Liver (tissue), 3 donors: ENCODE measurements around the gene FAM227B.
"Not testable (repeated sequence)": the region's sequence is repeated elsewhere in the genome, so short reads cannot be mapped to it uniquely, and the experiment has no call there.

Experiments
- CTCF ChIP-seq: fragments of 150-350 bp; IDR thresholded peaks from 2 replicates; pipeline ENCODE4 v1.5.1; 2017; ENCODE audit warnings: improper control_type of control experiment, low read depth, low read length; ENCODE audit not compliant: missing input control
- FOXA1 ChIP-seq: IDR thresholded peaks from 2 replicates; pipeline ENCODE4 v1.6.1; 2016; ENCODE audit warnings: antibody characterized with exemption
- FOXA2 ChIP-seq: IDR thresholded peaks from 2 replicates; pipeline ENCODE4 v1.6.1; 2016; ENCODE audit warnings: antibody characterized with exemption
- JUND ChIP-seq, 2 donors: IDR thresholded peaks; 2 replicates each; pipeline ENCODE4 v1.6.1; 2016; ENCODE audit warnings: antibody characterized with exemption in 2 of 2
- MAX ChIP-seq: IDR thresholded peaks from 2 replicates; pipeline ENCODE4 v1.6.1; 2016; ENCODE audit warnings: antibody characterized with exemption
- NR2F2 ChIP-seq: IDR thresholded peaks from 2 replicates; pipeline ENCODE4 v1.6.1; 2016; ENCODE audit warnings: antibody characterized with exemption
- RAD21 ChIP-seq, 2 donors: IDR thresholded peaks; 2 replicates each; pipeline ENCODE4 v1.6.1; 2016; ENCODE audit warnings: antibody characterized with exemption in 2 of 2, mild to moderate bottlenecking in 2 of 2
- REST ChIP-seq: IDR thresholded peaks from 2 replicates; pipeline ENCODE4 v1.6.1; 2016; ENCODE audit warnings: antibody characterized with exemption, mild to moderate bottlenecking
- YY1 ChIP-seq: IDR thresholded peaks from 2 replicates; pipeline ENCODE4 v1.6.1; 2016; ENCODE audit warnings: antibody characterized with exemption, mild to moderate bottlenecking
- donor health status: healthy.
- donor health status: healthy.

GRCh38 chr15:49592829-49593316, 27.7 kb downstream of the FAM227B start:
- TF ChIP-seq FOXA1; CTCF; JUND (IDR thresholded peaks at IDR 0.05); YY1; RAD21 (IDR thresholded peaks at IDR 0.05); NR2F2; MAX; REST; FOXA2: not testable (repeated sequence)
